ENCODE data around the gene SPACA7.

- TF ChIP-seq CTCF (IDR thresholded peaks at IDR 0.05): no peak
- no peak for TF ChIP-seq POLR2A (IDR thresholded peaks at IDR 0.05)
These were observed 62.4 kb downstream of the SPACA7 start for GRCh38 chr13:112438515-112438914.
